Peyer's patch (tissue), 4 donors: ENCODE results near the gene HLTF. TPM values are rescaled to one million over a fixed set of nuclear protein-coding genes. Genes with fewer than 3 reads are reported as not detected.

Experiments
- DNase-seq, 3 donors: peaks; one replicate each; pipeline ENCODE4 v3.0.0-alpha.2; 2017 to 2019
- H3K27ac ChIP-seq, 4 donors: fragments of 200-600 bp; sonication (generic); one replicate each; pipeline ENCODE4 v1.5.1; 2016 to 2019
- H3K27me3 ChIP-seq, 2 donors: fragments of 200-600 bp; sonication (generic); one replicate each; pipeline ENCODE4 v1.5.1; 2019
- H3K36me3 ChIP-seq, 3 donors: fragments of 200-600 bp; sonication (generic); one replicate each; pipeline ENCODE4 v1.5.1; 2016 to 2019
- H3K4me1 ChIP-seq, 4 donors: fragments of 200-600 bp; sonication (generic); one replicate each; pipeline ENCODE4 v1.5.1; 2016 to 2019
- H3K4me3 ChIP-seq, 4 donors: fragments of 200-600 bp; sonication (generic); 1 replicate in 3 of 4; 2 replicates in 1 of 4; pipeline ENCODE4 v1.5.1; 2016 to 2019; ENCODE audit warnings: mild to moderate bottlenecking in 1 of 4
- H3K9me3 ChIP-seq, 4 donors: fragments of 200-600 bp; sonication (generic); one replicate each; pipeline ENCODE4 v1.5.1; 2016 to 2019; ENCODE audit warnings: mild to moderate bottlenecking in 1 of 4
- POLR2A ChIP-seq, 2 donors: fragments of 450-650 bp; IDR thresholded peaks; one replicate each; pipeline ENCODE4 v1.5.1; 2017; ENCODE audit warnings: antibody characterized with exemption in 2 of 2, mild to moderate bottlenecking in 2 of 2, moderate library complexity in 2 of 2
- total RNA-seq, 4 donors: library from RNA; depleted of rRNA; stranded (reverse); fragments of >200 nt; gene quantifications; one replicate each; pipeline ENCODE4 v1.1.0, GENCODE V29; 2016
- TF ChIP-seq, protein P1 (sequence below), 6 experiments: fragments of 450-650 bp in 4 of 6; fragments of 200-600 bp in 2 of 6; sonication (generic) in 1 of 6; IDR thresholded peaks; one replicate each; pipeline ENCODE4 v1.5.1; 2017 to 2019; ENCODE audit warnings: antibody characterized with exemption in 6 of 6, mild to moderate bottlenecking in 3 of 6, moderate library complexity in 1 of 6

HLTF gene
- total RNA-seq, 4 donors from 2014 or later = 6.0 to 19.8 (median 12.4) TPM

DNA sequence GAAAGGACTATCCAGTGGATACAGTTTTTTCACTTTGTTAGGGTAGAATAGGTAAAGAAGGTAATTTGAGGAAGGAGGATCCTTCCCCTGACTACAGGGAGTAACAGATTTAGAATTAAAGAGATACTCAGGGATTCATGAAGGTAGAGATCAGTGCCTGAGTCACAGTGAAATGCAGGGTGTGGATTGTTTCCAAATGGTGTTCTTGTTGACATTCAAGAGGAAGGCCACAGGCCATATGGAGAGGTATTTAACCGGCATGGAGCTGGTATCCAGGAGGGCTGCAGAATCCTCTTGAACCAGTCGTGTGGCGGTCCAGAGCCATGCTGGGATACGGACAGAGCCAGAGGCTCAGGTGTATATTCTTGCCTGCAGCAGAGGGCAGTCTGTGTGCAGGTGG, 66.8 kb downstream of the HLTF start:
- H3K27me3 ChIP-seq = no peaks in the 10 kb centered on the region
- peaks cover 0 to 37% (median 0%) of the 10 kb centered on the region in 3 donors for H3K36me3 ChIP-seq
- no peaks in the 10 kb centered on the region for H3K4me1 ChIP-seq
- TF ChIP-seq, protein P1, sequence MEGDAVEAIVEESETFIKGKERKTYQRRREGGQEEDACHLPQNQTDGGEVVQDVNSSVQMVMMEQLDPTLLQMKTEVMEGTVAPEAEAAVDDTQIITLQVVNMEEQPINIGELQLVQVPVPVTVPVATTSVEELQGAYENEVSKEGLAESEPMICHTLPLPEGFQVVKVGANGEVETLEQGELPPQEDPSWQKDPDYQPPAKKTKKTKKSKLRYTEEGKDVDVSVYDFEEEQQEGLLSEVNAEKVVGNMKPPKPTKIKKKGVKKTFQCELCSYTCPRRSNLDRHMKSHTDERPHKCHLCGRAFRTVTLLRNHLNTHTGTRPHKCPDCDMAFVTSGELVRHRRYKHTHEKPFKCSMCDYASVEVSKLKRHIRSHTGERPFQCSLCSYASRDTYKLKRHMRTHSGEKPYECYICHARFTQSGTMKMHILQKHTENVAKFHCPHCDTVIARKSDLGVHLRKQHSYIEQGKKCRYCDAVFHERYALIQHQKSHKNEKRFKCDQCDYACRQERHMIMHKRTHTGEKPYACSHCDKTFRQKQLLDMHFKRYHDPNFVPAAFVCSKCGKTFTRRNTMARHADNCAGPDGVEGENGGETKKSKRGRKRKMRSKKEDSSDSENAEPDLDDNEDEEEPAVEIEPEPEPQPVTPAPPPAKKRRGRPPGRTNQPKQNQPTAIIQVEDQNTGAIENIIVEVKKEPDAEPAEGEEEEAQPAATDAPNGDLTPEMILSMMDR (IDR thresholded peaks at IDR 0.05) = no peak
- TF ChIP-seq POLR2A (IDR thresholded peaks at IDR 0.05) = no peak
- H3K27ac ChIP-seq = no peak overlapping the region
- no peak overlapping the region for H3K4me3 ChIP-seq
- no peak for DNase-seq
- no peaks in the 10 kb centered on the region for H3K9me3 ChIP-seq

GRCh38 chr3:149018247-149018646, 68.1 kb downstream of the HLTF start:
- no peak for TF ChIP-seq POLR2A (IDR thresholded peaks at IDR 0.05)
- TF ChIP-seq, protein P1 (IDR thresholded peaks at IDR 0.05) = no peak
- Histone ChIP-seq H3K4me3 (no peak overlapping the region), H3K4me1 (no peaks in the 10 kb centered on the region), H3K9me3 (no peaks in the 10 kb centered on the region), H3K27me3 (no peaks in the 10 kb centered on the region), H3K27ac (no peak overlapping the region), H3K36me3 (peaks cover 0 to 34% (median 0%) of the 10 kb centered on the region in 3 donors)
- no peak for DNase-seq

DNA sequence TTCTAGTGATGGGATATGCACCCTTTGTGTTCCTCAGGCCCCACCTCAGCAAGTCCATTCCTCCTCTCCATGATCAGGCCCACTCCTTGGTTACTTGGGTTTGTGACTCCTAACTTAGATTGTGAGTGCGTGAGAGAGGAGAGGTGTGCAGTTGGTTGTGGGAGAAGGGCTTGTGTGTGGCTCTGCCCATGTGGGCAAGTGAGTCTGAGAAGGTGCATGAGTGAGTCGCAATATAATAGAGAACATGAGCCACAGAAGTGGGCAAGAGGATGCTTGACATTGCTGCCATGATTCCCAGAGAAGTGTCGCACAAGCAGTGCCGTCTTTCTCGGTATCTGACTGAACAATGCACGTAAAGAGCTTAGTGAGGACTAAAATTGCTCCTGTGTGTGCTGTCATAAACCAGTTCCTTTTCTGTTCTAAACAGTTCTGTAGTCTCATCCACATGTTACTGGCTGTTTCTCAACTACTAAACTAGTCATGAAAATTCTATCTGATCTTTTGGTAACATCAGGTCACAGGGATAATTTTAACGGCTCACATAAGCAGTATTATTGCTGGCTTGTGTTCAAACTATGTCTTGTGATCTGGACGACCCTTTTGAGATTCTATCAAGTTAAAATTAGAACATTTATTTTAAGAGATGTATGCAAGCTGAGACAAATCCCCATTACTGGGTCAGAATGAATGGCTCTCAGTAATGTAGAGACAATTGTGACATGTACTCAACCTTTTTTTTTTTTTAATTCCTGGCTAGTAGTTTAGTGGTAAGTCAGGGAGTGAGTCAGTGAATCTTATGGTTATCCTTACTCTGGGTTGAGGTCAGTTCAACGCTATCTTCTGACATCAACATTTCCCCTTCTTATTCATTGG, 69.4 kb downstream of the HLTF start:
- H3K36me3 ChIP-seq = peaks cover 0 to 32% (median 0%) of the 10 kb centered on the region in 3 donors
- no peak for DNase-seq
- H3K4me3 ChIP-seq = no peak overlapping the region
- no peaks in the 10 kb centered on the region for H3K27me3 ChIP-seq
- no peaks in the 10 kb centered on the region for H3K9me3 ChIP-seq
- H3K27ac ChIP-seq = no peak overlapping the region
- TF ChIP-seq POLR2A (IDR thresholded peaks at IDR 0.05) = no peak
- no peaks in the 10 kb centered on the region for H3K4me1 ChIP-seq

DNA sequence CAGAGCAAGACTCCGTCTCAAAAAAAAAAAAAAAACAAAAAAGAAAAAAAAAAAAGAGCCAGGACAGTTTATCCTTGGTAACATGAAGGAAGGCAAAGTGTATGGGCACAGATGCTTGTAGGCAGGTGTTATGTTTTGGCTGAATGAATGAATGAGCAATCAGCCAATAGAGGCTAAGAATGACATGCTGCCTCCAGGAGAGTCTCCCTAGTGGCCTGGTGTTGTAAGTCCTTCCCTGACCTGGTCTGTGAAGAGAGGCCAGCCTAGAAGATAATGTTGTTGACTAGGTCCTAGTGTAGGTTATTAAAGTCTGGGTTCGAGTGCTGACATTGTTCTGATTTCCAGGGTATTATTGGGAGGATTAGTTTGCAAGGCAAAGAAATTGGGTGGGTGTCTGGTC, 70.1 kb downstream of the HLTF start:
- Histone ChIP-seq H3K27ac (no peak overlapping the region), H3K36me3 (peaks cover 0 to 38% (median 0%) of the 10 kb centered on the region in 3 donors), H3K4me1 (peaks cover 0 to 3% (median 0%) of the 10 kb centered on the region in 4 donors), H3K9me3 (no peaks in the 10 kb centered on the region), H3K4me3 (no peak overlapping the region), H3K27me3 (no peaks in the 10 kb centered on the region)
- DNase-seq = no peak
- no peak for TF ChIP-seq POLR2A (IDR thresholded peaks at IDR 0.05)
- TF ChIP-seq, protein P1 (IDR thresholded peaks at IDR 0.05) = no peak

DNA sequence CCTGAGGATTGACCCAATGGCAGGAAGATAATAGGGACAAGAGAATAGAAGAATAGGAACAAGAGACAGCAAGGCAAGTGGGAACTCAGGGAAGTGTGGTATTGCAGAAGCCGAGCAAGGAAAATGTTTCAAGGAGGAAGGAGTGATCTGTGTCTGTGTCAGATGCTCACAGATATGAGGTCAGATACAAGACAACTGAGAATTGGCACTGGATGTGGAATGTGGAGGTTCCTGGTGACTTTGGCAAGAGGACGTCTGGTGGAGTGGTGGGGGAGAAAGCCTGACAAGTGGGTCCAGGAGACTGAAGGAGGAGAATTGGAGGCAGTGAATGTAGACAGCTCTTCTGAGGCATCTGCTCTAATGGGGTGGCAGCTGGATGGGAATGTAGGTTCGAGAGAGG, 70.9 kb downstream of the HLTF start:
- no peak for DNase-seq
- Histone ChIP-seq H3K9me3 (no peaks in the 10 kb centered on the region), H3K27me3 (no peaks in the 10 kb centered on the region), H3K4me3 (no peak overlapping the region), H3K4me1 (peaks cover 0 to 9% (median 0%) of the 10 kb centered on the region in 4 donors), H3K27ac (no peak overlapping the region), H3K36me3 (peaks cover 0 to 40% (median 0%) of the 10 kb centered on the region in 3 donors)
- TF ChIP-seq, protein P1 (IDR thresholded peaks at IDR 0.05) = no peak
- no peak for TF ChIP-seq POLR2A (IDR thresholded peaks at IDR 0.05)

- TF ChIP-seq, protein P1 (IDR thresholded peaks at IDR 0.05) = no peak
- Histone ChIP-seq H3K27ac (no peak overlapping the region), H3K4me1 (peaks cover 0 to 10% (median 0%) of the 10 kb centered on the region in 4 donors), H3K9me3 (no peaks in the 10 kb centered on the region), H3K4me3 (no peak overlapping the region), H3K27me3 (no peaks in the 10 kb centered on the region), H3K36me3 (peaks cover 0 to 43% (median 0%) of the 10 kb centered on the region in 3 donors)
- DNase-seq = no peak
Observed at GRCh38 chr3:149013726-149014125, 72.6 kb downstream of the HLTF start.
